Stimulated activated CD4-positive, alpha-beta T cell treated with anti-CD3 and anti-CD28 coated beads, Interleukin-1b, Interleukin-23, amount 100 ng/mL, for 24 hours (primary cell): Measurements from ENCODE around the gene AGER.
A peak's percentile ranks its signal among the peaks of the same experiment; 100 is the strongest.

ENCODE experiments used
- DNase-seq, 4 experiments: peaks; one replicate each; pipeline ENCODE4 v3.0.0-alpha.2; 2020; ENCODE audit warnings: low read depth in 4 of 4, low spot score in 1 of 4

The AGER gene

GRCh38 chr6:32173051-32173727 lies 10.9 kb downstream of the AGER start:
- no peak for DNase-seq

GRCh38 chr6:32171234-32171633 lies 12.8 kb downstream of the AGER start:
- DNase-seq = no peak

GRCh38 chr6:32170294-32170693 lies 13.8 kb downstream of the AGER start:
- DNase-seq = no peak

- no peak for DNase-seq
Measured at GRCh38 chr6:32168807-32169591, 15.1 kb downstream of the AGER start.

- no peak for DNase-seq
Measured at GRCh38 chr6:32168350-32168749, 15.7 kb downstream of the AGER start.

GRCh38 chr6:32167761-32168262 lies 16.2 kb downstream of the AGER start:
- no peak for DNase-seq

GRCh38 chr6:32167154-32167760 lies 16.8 kb downstream of the AGER start:
- no peak for DNase-seq

GRCh38 chr6:32166411-32167061 lies 17.5 kb downstream of the AGER start:
- DNase-seq = no peak

GRCh38 chr6:32164295-32164694 lies 19.8 kb downstream of the AGER start, which contains the start of gene EGFL8:
TSS of gene EGFL8 (plus strand) at chr6:32164595. CDS start at chr6:32166166, 1,571 bp downstream.
- no peak for DNase-seq

- DNase-seq = no peak
Measured at GRCh38 chr6:32163559-32164258, 20.3 kb downstream of the AGER start.

- no peak for DNase-seq
Measured at GRCh38 chr6:32158052-32158451, 26.0 kb downstream of the AGER start.

- DNase-seq = no peak
Measured at GRCh38 chr6:32156891-32157290, 27.2 kb downstream of the AGER start.

GRCh38 chr6:32154514-32155161 lies 29.4 kb downstream of the AGER start:
- peak in 2 of 4 experiments; percentile 40 to 47 for DNase-seq

- peak; percentile 48 to 75 (median 59) for DNase-seq
Measured at GRCh38 chr6:32153564-32154513, 30.2 kb downstream of the AGER start, which contains the start of gene PPT2. TSS of gene PPT2 (plus strand) at chr6:32154141. CDS start at chr6:32154595, 454 bp downstream.

GRCh38 chr6:32152769-32153563 lies 31.1 kb downstream of the AGER start:
- DNase-seq = no peak

- DNase-seq = no peak
Measured at GRCh38 chr6:32151863-32152768, 31.9 kb downstream of the AGER start, which contains the start of gene PRRT1. TSS of gene PRRT1 (minus strand) at chr6:32151939. CDS start at chr6:32151827, 112 bp downstream.
